Retinal pigment epithelial cell (primary cell): Measurements from ENCODE around the gene MAL.

Experiments
- DNase-seq: peaks from one replicate; pipeline ENCODE4 v3.0.0-alpha.2; 2010; ENCODE audit warnings: low read depth
- H3K4me3 ChIP-seq: 2 replicates; pipeline ENCODE4 v1.5.1; 2011; ENCODE audit warnings: mild to moderate bottlenecking, low read length, control low read depth, moderate library complexity
- TF ChIP-seq, protein P1 (sequence below): conservative IDR thresholded peaks from 2 replicates; pipeline ENCODE4 v1.5.1; 2011; ENCODE audit warnings: low read depth, low read length, control low read depth, inconsistent platforms

Gene MAL

DNA sequence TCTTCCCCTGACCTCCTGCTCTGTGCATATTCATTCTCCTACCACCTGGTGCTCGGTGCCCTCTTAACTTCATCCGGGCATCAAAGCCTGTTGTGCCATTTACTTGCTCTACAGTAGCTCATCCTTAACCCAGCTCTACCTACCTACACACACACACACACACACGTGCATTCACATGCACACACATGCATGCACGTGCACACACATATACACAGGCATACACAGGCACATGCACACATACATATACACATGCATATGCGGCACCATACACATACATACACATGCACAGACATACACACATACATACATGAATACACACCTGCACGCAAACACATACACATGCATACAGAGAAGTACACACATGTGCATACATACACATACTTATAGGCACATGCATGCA lies 14.5 kb downstream of the MAL start:
- H3K4me3 ChIP-seq: no peak overlapping the region
- TF ChIP-seq, protein P1, sequence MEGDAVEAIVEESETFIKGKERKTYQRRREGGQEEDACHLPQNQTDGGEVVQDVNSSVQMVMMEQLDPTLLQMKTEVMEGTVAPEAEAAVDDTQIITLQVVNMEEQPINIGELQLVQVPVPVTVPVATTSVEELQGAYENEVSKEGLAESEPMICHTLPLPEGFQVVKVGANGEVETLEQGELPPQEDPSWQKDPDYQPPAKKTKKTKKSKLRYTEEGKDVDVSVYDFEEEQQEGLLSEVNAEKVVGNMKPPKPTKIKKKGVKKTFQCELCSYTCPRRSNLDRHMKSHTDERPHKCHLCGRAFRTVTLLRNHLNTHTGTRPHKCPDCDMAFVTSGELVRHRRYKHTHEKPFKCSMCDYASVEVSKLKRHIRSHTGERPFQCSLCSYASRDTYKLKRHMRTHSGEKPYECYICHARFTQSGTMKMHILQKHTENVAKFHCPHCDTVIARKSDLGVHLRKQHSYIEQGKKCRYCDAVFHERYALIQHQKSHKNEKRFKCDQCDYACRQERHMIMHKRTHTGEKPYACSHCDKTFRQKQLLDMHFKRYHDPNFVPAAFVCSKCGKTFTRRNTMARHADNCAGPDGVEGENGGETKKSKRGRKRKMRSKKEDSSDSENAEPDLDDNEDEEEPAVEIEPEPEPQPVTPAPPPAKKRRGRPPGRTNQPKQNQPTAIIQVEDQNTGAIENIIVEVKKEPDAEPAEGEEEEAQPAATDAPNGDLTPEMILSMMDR: no peak
- no peak for DNase-seq

DNA sequence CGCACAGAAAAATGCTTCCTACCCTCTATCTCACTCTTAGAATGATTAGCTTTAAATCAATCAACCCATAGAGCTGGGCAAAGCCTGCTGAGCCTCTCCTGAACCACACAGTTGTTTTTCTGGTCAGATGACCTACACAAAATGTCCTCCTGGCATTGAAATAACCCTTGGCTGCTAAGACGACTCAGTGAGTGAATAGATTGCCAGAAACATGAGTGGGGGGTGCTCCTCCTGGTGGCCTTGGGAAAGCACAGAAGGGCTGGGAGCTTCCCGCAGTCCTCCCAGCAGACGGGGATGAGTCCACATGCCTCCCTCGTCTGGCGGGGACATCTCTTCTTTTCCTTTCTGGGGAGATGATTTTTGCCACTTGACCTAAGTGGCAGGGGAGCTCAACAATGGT lies 14.9 kb downstream of the MAL start:
- no peak for DNase-seq
- TF ChIP-seq, protein P1: no peak
- no peak overlapping the region for H3K4me3 ChIP-seq

DNA sequence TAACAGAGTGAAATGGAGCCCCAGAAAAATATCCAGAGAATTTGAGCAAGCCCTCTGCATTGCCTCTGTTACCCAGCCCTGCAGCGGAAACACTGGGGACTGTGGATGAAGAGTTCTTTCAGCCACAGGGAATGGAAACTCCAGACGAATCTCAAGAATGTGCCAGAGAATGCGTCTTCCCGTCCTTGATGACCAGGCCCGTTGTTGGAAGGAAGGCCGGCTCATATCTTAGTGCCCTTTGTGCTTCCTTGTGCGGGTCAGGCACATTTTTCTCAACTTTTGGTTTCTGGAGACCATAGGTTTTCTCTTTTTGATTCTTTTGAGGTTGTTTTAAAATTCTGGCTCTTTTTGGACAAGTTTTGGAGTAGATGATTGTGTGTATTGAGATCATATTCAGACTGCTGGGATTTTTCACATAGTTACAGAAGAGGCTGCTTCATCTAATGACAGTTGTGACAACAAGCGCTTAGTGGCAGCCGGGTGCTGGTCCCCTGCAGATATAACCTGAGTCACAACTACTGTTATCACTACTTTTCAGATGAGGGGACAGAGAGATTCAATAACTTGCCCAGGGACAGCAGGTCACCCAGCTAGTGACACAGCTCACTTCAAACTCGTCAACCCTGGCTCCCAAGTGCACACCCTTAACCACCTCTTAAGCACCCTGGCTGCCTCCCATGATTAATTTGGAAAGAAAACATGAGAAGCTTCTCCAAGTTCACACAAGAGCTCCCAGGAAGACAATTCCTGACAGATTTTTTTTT lies 15.7 kb downstream of the MAL start:
- TF ChIP-seq, protein P1: no peak
- DNase-seq: no peak
- H3K4me3 ChIP-seq: no peak overlapping the region

DNA sequence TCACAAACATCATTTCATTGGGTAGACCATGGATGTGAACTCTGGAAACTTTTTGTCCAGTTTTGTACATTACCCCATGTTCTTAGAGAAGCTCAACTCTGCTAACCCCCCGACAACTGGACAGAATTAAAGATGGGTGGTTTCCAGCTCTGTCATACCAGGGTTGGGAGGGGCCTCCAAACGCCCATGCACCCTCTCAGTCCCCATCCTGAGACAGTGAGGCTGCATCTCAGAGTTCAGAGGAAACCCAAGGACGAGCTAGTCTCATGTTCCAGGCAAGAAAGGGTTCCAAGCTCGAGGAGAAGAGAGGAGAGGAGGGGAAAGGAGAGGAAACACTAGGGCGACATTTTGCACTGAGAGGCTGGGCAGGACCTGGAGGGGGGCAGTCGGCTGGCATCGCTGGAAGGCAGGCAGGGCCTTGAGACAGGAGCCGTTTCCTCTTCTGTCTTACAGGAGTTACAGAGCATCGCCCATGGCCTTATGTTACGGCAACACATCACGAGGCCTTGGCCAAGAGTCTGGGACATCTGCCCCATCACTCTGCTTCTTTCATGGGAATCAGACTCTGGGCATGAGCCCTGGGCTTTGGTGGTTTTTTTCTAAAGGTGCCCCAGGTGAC lies 16.4 kb downstream of the MAL start:
- no peak overlapping the region for H3K4me3 ChIP-seq
- TF ChIP-seq, protein P1: no peak
- DNase-seq: no peak

DNA sequence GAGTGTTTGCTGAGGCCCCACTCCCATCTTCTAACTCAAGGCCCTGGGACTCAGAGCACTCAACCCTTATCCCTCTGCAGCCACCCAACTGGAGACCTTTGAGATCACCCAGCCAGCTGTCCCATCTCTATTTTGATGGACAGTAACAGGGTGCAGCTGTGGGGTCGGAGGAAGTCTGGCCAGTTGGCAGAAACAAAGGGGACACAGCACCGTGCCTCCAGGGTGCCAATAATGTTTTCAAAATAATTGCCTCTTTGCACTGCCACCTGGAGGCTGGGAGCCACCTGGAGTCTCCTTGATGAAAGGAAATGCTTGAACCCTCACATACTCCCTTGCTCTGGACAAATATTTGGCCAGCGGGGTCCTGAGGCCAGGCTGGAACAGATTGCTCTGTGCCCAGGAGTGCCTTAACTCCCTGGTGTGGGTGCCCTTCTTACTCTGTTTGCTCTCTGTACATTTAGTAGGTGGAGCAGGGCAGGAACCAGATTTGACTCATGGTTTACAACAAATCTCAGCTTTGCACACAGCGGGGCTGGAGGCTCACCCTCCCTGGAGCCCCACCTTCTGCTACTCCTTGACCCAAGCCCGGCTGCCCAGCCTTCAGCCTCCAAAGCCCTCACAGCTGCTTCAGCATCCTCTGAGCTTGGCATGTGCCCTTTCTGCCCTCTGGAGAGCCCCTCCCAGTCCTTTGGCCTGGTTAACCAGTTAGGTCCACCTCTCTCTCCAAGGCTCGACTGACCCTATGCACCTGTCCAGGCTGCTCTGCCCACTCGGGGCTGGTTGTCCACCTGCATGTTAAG lies 17.2 kb downstream of the MAL start:
- TF ChIP-seq, protein P1: no peak

DNA sequence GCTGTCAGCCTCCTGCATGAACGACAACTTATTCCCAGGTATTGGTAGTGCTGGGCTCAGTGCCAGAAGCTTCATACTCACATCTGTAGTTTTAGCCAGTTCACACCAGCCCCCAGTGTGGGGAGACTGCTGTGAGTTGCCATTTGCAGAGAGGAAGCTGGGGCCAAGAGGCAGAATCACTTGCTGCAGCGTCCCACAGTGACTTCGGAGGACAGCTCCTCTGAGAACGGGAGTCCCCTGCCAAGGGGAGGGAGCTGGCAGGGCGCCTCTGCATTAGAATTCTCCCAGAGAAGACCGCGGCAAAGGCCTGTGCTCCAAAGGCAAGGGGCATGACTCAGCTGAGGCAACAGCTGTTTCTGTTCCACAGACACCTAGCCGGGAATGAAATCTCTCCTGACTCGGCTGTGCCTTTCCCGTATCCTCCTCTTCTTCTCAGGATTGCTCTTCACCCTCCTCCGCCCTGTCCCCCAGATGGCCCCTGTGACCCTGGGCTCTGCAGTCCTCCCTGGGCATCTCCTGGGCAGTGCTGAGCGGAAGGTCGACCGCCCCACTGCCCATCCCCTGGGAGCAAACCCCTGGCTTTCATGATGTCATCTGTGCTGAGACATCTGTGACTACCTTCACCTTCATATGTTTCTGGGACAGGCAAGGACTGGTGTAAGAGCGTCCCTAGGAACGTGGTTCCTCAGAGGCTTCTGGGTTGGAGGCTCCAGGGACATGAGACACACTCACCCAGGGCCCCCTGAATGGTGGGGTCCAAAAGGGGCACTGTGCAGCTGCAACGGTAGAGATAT lies 18.0 kb downstream of the MAL start:
- no peak for DNase-seq
- TF ChIP-seq, protein P1: no peak
- H3K4me3 ChIP-seq: no peak overlapping the region

More for the DNA sequence above, 17.2 kb downstream of the MAL start:
- no peak overlapping the region for H3K4me3 ChIP-seq
- DNase-seq: no peak
